MM.1S (cell line): ENCODE data around the gene RRN3.
"Not testable (repeated sequence)": the region's sequence is repeated elsewhere in the genome, so short reads cannot be mapped to it uniquely, and the experiment has no call there.

ENCODE experiments used
- CTCF ChIP-seq: fragments of 300-600 bp; sonication (generic); IDR thresholded peaks from 2 replicates; pipeline ENCODE4 v1.5.1; 2016; ENCODE audit warnings: antibody characterized with exemption, low read length, mixed read lengths
- EZH2 ChIP-seq: fragments of 300-600 bp; sonication (generic); optimal IDR thresholded peaks from 2 replicates; pipeline ENCODE3; 2017; ENCODE audit warnings: low read depth, mild to moderate bottlenecking, antibody characterized with exemption, low read length, mixed read lengths

- TF ChIP-seq CTCF, EZH2: not testable (repeated sequence)
These were observed 3.3 kb downstream of the RRN3 start for GRCh38 chr16:15090663-15091269.
